PC-3 (cell line): ENCODE measurements around the gene DCLK3.

ENCODE experiments used
- EZH2 ChIP-seq: fragments of 300-600 bp; sonication (generic); IDR thresholded peaks from one replicate; pipeline ENCODE4 v1.6.1; 2017; ENCODE audit warnings: antibody characterized with exemption, mild to moderate bottlenecking, low read length; ENCODE audit not compliant: unreplicated experiment
- TF ChIP-seq, protein P1 (sequence below): fragments of 300-600 bp; sonication (generic); conservative IDR thresholded peaks from 2 replicates; pipeline ENCODE4 v1.5.1; 2017; ENCODE audit warnings: antibody characterized with exemption, low read depth, mild to moderate bottlenecking, low read length

DNA sequence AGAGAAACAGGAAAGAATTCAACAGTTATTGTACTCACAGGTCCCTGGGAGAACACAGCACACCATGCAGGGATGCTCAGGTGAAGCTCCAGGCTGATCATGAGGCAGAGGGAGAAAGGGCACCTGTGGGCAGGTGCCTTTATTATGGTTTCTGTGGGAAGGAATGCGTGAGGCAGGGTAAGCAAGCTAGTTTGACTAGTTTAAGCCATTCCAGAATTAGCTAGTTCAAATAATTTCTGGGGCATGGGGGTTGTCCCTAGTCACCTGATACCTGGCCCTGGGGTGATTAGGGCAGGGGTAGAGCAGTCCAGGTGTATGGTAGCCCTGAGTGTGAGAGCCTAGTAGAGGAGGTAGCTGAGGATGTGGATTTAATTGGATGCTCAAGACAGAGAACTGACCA, 47.9 kb upstream of the DCLK3 start:
- TF ChIP-seq, protein P1, sequence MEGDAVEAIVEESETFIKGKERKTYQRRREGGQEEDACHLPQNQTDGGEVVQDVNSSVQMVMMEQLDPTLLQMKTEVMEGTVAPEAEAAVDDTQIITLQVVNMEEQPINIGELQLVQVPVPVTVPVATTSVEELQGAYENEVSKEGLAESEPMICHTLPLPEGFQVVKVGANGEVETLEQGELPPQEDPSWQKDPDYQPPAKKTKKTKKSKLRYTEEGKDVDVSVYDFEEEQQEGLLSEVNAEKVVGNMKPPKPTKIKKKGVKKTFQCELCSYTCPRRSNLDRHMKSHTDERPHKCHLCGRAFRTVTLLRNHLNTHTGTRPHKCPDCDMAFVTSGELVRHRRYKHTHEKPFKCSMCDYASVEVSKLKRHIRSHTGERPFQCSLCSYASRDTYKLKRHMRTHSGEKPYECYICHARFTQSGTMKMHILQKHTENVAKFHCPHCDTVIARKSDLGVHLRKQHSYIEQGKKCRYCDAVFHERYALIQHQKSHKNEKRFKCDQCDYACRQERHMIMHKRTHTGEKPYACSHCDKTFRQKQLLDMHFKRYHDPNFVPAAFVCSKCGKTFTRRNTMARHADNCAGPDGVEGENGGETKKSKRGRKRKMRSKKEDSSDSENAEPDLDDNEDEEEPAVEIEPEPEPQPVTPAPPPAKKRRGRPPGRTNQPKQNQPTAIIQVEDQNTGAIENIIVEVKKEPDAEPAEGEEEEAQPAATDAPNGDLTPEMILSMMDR = no peak
- no peak for TF ChIP-seq EZH2
